GM21576 (cell line): ENCODE measurements around the gene FER.
"Not testable (repeated sequence)": the region's sequence is repeated elsewhere in the genome, so short reads cannot be mapped to it uniquely, and the experiment has no call there.

Experiments
- ATAC-seq: cut with Tn5 transposase; IDR thresholded peaks from one replicate; pipeline ENCODE4 v1.9.1; 2021; ENCODE audit warnings: mild to moderate bottlenecking, moderate library complexity; ENCODE audit not compliant: unreplicated experiment

The FER gene

DNA sequence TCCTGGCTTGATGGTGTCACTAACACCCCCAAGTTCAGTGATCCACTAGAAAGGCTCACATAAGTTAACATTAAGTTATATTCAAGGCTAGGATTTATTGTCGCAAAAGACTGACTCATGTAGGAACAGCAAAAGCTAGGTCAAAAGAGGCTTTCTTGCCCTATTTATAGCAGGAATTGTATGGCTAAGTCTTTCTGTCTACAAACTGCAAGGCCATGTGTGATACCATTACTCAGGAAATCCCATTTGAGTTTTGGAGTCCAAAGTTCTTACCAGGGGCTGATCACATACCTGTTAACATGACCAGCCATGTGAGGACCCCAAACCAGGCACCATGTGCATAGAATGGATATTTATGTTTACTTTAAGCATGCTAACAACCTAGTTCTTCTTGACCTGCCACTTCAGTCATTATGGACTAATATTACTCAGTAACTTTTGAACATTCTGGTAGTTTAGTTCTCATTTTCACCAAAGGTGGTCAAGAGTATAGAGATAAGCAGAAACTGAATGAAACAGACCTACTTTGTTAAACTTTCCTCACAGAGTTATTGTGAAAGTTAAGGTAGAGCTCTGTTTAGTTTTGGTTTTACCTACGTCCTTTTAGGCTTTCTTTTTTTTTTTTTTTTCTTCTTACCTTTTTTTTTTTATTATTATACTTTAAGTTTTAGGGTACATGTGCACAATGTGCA lies 281.1 kb downstream of the FER start:
- ATAC-seq: peak; percentile 68

DNA sequence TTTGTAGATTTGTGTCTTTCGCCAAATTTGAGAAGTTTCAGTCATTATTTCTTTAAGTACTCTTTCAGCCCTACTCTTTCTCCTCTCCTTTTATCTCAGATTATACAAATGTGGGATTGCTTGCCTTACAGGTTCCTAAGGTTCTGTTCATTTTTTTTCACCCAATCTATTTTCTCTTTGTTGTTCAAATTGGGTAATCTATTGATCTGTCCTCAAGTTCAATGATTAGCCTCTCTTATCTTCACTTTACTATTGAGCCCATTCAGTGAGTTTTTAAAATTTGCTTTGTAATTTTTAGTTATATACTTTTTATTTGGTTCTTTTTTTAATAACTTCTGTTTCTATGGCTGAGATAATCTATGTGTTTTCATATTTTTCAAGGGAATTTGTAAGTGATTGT lies 282.1 kb downstream of the FER start:
- ATAC-seq: no peak

DNA sequence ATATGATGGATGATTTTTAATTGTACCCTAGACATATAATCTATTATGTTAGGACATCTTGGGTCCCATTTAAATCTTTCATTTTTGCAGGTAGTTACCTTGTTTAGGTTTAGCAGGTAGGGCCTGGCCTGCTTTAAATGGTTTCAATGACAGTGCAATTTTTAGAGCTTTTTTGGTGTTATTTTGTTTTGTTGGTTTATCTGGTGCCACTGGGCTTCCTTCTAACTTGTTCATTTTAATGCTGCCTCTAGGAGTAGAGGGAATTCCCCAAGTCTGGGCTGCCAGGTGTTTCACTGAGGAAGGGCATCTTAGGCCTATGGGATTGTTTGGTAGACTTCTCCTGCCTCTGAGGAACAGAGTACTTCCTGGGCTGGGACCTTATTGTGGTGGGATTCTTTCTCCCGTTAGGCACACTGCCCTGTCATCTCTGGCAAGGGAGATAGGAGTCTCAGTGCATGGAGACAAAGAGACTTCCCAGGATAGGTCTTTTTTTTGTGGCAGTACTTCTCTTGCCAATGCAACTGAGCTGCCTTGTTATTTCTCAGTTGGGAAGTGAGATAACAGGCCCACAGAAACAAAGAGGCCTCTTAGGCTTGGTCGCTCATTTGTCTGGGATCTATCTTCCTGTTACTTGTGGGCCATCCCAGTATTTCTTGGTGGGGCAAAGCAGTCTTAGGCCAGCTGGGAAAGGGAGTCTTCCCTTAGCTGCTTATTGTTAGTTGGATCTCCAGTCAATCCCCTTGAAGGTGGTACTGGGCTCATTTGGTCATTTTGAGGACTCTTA lies 282.9 kb downstream of the FER start:
- ATAC-seq: no peak

DNA sequence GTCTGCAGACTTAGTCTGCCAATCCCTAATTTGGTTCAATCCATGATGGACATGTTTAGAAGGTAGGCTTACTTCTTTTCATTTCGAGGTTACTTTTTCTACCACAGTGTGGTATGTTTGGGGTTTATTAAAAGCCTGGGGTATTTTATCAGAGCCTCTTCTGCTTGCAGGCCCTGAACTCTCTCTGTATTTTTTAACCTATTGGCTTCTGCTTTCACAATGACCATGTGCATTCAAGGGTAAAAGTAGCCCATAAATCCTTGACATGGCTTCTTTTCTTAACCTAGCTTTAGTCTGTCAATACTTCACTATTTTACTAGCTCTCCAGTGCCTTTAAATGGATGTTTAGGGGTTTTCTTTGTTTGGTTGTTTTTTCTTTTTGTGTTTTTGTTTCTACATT lies 286.6 kb downstream of the FER start:
- no peak for ATAC-seq

DNA sequence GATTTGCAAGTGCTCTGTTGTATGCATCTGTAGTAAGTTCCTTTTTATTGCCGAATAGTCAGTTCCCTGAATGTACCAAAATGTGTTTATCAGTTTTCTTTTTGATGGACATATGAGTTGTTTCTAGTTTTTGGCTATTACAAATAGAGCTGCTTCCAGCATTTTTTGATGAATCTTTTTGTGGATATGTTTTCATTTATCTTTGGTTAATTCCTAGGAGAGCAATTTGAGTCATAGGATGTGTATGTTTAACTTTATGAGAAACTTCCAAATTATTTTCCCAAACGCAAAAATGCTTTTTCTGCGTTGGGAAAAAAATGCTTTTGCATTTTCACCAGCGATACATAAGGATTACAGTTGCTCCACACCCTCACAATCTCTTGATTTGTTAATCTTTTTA lies 287.7 kb downstream of the FER start:
- ATAC-seq: no peak

DNA sequence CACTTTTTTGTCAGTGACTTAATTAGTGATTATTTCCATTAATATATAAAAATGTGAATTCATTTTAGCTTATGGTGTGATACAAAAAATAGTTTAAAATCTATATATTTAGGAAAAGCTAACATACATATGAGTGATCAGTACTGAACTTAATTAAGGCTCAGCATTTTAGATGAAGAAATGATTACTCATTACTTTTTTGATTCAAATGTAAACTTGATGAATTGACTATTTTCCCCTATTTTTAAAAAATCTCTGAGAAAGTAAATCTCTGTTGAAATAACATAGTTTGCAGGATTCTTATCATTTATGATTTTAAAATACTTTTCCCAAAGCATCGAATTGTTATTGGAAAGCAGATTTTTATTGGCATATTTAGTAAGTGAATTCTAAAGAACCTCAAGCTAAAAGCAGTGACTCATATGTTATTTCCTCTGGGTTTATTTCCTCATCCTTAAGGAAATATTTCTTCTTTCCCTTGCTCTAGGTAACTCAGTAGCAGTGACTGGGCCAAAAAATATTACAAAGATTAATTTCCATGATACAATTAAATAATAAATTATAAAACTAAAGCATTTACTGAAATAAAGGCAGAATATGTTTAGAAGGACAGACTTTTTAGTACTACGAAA lies 290.6 kb downstream of the FER start:
- no peak for ATAC-seq

DNA sequence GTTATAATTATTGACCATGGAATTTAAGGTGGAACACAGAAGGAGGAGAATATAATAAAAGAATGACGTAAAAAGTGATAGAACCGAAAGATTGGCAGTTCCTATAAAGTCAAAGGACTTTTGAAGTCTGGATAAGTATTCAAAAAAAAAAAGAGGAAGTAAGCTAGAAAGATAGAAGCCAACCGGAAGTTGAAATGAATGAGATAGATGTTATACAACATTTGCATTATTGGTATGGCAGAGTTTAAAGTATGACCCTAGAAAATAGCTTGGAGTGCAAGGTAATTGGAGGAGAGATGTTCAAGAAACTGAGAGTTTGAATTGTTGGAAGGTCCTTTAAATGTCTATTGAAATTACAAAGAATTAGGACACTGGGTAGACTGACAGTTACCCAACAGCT lies 293.6 kb downstream of the FER start:
- ATAC-seq: peak; percentile 62

DNA sequence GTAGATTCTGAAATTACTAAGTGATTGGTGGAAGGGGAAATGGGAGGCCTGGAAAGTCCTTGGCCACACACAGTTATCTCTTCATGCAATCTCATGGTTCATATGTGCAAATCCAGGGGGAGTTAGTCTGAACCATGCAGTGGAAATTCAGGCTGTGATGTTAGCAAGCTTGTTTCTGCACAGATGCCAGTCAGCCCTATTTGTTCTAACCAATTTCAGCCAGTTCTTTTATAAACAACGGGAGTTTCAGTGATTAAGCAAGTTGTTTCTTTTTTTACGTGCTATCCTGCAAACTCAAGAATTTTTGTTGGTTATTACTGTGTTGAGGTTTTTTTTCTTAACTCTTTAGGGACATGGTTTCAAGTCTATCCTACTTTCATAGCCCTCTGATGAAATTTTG lies 298.0 kb downstream of the FER start:
- ATAC-seq: no peak

DNA sequence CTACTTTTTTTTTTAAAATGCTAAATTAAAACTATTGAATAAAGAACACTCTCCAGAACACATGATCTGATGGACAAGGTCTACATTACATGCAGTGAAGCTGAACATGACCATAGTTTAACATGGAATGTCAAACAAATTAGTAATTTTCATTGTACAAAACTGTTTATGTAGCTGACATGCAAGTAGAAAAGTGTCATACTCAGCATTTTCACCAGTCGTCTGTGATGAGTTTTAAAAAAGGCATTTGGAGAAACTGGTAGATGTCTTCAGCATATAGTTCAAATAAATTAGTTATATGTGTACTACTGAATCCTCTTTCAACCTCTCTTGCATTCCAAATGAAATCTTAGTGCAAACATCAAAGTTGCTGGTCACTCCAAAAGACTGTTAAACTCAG lies 301.9 kb downstream of the FER start:
- no peak for ATAC-seq

DNA sequence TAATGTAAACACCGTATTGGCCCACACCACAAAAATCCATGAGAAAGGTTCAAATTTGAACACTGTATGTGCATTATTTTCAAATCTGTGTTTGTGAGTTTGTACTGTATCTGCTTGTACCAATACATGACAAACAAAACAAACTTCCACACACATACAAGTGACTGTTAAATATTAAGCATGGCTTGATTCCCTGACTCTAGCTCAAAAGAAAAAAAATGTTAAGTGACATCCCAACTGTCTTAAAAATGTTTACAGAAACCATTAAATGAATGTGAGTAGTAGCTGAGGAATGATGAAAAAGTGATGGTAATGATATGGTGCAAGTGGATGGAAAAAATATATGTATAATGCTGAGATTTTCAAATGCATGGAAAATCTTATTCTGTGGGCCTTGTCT lies 302.6 kb downstream of the FER start:
- not testable (repeated sequence) for ATAC-seq

DNA sequence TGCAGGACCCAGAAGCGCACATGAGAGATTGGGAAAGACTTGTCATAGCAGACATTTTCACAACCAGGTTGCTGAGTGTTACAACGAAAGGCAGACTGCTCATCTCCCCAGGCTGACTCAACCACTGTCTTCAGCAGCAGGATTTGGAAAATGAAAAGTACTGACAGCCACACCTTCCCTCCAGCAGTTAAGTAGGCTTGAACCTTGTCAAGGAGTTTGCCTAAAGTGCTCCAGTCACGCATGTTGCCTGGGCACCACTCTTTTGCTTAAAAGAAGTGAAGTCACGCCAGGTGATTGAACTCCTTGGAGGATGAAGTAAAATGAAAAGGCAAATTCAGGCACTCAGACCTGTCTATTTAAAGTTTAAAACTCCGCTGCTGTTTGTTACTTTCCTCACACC lies 304.5 kb downstream of the FER start:
- ATAC-seq: not testable (repeated sequence)

DNA sequence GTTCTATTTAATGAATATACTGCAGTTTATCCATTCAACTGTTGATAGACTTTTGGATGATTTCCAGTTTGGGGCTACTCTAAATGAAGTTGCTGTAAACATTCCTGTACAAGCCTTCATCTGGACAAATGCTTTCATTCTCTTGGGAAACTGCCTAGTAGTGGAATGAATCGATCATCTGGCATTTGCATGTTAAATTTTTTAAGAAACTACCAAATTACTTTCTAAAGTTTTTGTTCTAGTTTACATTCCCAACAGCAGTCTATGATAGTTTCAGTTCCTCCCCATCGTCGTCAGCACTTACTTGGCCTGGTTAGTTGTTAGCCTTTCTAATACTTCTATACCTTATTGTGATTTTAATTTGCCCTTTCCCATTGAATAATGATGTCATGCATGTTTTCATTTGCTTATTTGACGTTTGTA lies 306.3 kb downstream of the FER start:
- ATAC-seq: peak; percentile 87

DNA sequence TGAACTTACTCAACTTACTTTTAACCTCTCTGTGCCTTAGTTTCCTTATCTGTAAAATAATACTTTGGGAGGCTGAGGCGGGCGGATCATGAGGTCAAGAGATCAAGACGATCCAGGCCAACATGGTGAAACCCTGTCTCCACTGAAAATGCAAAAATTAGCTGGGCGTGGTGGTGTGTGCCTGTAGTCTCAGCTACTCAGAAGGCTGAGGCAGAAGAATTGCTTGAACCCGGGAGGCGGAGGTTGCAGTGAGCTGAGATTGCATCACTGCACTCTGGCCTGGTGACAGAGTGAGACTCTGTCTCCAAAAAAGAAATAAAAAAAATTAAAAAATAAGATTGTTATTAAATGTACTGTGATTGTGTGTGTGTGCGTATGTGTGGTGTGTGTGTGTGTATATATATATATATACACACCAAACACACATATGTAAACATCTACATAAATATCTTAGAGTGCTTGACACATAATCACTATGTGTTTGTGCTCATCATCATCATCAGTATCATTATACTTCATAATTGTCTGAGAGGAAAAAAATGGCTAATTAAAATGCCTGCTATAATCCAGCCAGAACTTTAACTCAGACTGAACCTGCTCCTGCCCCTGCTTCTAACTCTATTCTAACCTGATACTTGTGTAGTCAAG lies 312.8 kb downstream of the FER start:
- no peak for ATAC-seq

DNA sequence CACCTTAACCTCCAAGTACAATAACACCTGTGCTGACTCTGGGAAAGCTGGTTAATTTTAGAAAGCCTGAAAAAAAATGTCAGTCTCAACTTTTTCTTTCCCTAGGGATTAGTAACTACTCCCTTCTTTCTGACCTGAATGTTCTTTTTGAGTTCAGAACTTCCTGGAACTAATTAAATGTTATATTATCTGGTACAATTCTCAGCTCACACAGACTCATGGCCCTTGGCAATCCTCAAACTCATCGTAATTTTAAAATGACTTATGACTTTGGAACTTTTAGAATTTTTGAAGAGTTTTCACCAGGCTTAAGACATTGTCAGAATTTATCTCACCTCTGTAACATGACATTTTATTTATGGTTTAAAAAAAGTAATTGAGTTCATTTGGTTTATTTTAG lies 315.0 kb downstream of the FER start:
- no peak for ATAC-seq

DNA sequence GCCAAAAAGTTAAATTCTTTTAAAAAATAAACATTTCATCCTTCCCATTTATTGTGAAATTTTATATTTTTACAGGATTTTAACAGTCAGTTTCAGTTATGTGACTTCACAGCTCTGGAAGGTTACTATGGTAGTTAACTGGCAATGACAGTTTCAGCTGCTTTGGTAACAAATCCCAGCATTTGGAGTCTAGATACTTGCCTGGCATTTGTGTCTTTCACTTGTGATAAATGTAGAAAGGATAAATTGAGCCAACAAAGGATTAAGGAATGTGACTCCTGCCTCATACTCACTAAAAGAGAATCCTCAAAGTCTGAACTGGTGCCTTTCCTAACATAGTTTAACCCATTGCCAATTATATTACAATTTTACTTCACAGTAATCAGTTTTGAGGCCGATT lies 315.5 kb downstream of the FER start:
- no peak for ATAC-seq

DNA sequence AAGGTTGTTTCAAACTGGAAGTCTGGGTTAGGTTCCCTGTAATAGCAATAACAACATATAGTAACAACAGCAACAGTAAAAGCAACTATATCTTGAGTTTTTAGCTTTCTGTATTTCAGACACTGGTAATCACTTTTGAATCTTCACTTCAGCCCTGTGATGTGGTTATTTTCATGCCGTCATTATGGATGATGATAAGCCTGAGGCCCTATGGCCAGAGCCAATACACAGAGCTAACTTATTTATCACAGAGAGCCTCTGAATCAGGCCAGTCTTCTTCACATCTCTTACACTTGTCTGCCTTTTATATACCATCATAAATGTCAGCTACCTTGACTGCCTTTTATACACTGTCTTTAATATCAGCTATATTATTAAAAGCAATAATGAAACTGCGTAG lies 329.0 kb downstream of the FER start:
- ATAC-seq: no peak

DNA sequence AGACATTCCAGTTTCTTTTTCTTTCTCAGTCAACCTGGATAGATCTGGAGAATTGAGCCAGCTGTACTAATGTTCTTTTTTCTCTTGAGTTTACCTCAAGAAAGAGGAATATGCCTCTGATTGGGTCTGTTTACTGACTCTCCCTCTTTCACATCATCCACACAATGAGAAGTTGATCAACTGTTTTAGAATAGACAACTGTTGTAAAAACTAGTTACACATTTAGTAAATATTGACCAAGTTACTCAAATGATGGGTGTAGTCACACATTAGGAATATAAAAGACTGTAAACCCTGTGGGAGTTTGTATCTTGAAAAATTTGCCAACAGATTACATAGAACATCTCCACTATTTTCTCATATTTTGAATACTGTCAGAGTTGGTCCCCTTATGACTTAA lies 330.8 kb downstream of the FER start:
- no peak for ATAC-seq

DNA sequence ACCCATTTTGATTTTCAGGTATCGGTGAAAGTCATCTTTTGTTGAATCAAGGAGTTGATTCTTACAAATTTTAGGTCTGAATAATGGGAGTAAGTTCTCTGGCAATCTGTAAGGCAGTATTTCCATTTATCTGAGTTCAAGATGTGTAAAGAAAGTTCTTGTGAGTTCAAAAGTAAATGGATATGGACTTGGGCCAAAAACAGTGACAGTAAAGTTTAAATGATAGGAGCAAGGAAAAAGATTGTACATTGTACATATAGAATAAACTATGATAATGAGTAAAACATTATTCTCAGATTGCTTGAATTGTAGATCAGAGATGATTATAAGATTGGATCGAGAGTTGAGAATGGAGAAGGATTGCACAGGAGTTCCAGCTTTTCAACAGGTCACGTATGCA lies 332.8 kb downstream of the FER start:
- ATAC-seq: no peak

DNA sequence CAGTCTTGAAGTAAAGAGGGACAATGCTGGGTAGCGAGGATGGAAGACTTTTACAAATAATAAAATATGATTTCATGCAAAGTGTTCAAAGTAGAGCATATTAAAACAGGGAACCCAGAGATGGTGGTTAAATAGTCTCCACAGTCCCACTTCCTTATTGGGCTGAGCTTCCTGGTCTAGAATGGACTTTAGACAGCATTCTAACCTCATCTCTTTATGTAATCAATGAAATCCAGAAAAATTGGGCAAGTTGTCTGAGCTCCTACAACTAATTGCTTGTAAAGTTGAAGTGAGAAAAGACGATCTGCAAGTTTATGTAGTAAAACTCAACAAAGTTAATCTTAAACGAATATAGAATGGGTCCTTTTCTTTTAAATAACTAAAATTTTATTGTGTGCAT lies 333.2 kb downstream of the FER start:
- no peak for ATAC-seq

DNA sequence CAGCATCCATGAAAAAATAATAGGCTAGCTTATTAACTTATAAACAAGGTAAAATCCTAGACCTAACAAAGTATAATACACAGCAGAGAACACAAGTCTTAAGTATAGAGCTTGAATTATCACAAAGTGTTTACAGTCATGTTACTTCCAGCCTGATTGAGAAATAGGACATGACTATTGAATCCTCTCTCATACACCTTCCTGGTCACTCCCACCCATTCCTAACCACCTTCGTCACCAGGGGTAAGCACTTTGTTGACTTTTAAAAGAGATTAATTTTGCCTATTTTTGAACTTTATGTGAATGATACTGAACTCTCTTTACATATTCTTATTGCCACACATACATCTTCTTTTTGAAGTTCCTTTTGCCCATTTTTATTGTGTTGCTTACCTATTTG lies 336.2 kb downstream of the FER start:
- no peak for ATAC-seq

DNA sequence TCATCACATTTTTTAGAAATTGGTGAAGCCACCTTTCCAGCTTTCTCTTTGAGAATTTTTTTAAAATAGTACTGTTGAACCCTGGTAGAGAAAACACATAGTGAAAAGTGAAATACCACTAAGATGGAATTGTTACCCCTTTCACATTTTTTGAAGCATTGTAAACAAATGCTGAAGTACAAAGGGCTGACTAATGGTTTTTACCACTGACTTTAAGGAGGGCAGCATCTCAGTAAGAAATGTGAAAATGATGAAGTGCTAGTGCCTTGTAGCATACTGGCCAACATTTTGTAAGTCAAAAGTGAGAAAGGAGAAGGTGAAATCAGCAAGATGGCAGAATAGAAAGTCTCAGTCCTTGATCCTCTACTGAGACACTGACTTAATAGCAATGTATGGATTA lies 341.5 kb downstream of the FER start:
- no peak for ATAC-seq

DNA sequence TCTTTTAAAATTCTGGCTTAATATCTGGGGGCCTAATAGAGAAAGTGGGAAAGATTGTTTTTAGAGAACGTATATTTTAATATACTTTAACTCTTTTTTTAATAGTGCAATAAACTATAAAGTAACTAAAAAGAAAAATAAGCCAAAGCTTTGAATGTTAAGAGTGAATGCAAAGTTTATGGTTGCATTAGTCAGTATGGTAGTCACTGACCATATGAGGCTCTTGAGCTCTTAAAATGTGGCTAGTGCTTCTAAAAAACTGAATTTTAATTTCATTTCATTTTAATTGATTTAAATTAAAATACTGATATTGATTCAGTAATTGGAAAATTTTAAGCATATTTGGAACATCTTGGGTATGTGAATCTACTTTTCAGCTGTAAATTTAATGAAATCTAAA lies 351.4 kb downstream of the FER start:
- ATAC-seq: no peak
